Gastrocnemius medialis (tissue), 4 donors: ENCODE results near the gene GAS7. TPM values are rescaled to one million over a fixed set of nuclear protein-coding genes. Genes with fewer than 3 reads are reported as not detected.
A peak's percentile ranks its signal among the peaks of the same experiment; 100 is the strongest.

ENCODE experiments used
- ATAC-seq, 2 donors: fragments of 150-250 bp; one replicate each; pipeline ENCODE4 v1.9.1; 2016
- DNase-seq, 2 donors: peaks; one replicate each; pipeline ENCODE4 v3.0.0-alpha.2; 2019
- H3K27ac ChIP-seq, 4 donors: fragments of 200-600 bp; sonication (generic); 1 replicate in 1 of 4; 2 replicates in 3 of 4; pipeline ENCODE4 v1.5.1; 2016 to 2018; ENCODE audit warnings: mild to moderate bottlenecking in 2 of 4, moderate library complexity in 1 of 4
- H3K27me3 ChIP-seq, 3 donors: fragments of 200-600 bp; sonication (generic) in 2 of 3; 1 replicate in 1 of 3; 2 replicates in 2 of 3; pipeline versions ENCODE4 v1.5.1 to v1.6.0; 2016 to 2019; ENCODE audit warnings: mild to moderate bottlenecking in 1 of 3, moderate library complexity in 1 of 3
- H3K36me3 ChIP-seq, 2 donors: fragments of 200-600 bp; sonication (generic) in 1 of 2; one replicate each; pipeline ENCODE4 v1.5.1; 2017 to 2018
- H3K4me1 ChIP-seq, 2 donors: fragments of 200-600 bp; sonication (generic) in 1 of 2; one replicate each; pipeline ENCODE4 v1.5.1; 2016 to 2017; ENCODE audit warnings: mild to moderate bottlenecking in 2 of 2
- H3K4me3 ChIP-seq, 4 donors: fragments of 200-600 bp; sonication (generic) in 3 of 4; 1 replicate in 1 of 4; 2 replicates in 3 of 4; pipeline ENCODE4 v1.5.1; 2016 to 2019; ENCODE audit warnings: mild to moderate bottlenecking in 2 of 4
- H3K9me3 ChIP-seq, 3 donors: fragments of 200-600 bp; sonication (generic) in 2 of 3; 1 replicate in 1 of 3; 2 replicates in 2 of 3; pipeline ENCODE4 v1.5.1; 2016 to 2019
- CTCF ChIP-seq, 5 experiments: fragments of 450-650 bp in 3 of 5; fragments of 200-600 bp in 2 of 5; sonication (generic) in 2 of 5; IDR thresholded peaks in 4 of 5; conservative IDR thresholded peaks in 1 of 5; 1 replicate in 4 of 5; 2 replicates in 1 of 5; pipeline ENCODE4 v1.5.1; 2016 to 2019; ENCODE audit warnings: antibody characterized with exemption in 5 of 5, mild to moderate bottlenecking in 3 of 5, moderate library complexity in 3 of 5
- POLR2A ChIP-seq, 2 donors: fragments of 450-650 bp; IDR thresholded peaks; one replicate each; pipeline ENCODE4 v1.6.1; 2017; ENCODE audit warnings: antibody characterized with exemption in 2 of 2, mild to moderate bottlenecking in 2 of 2, moderate library complexity in 2 of 2
- in situ Hi-C, 4 donors: fragments of 200-750 bp; cut with MboI; loops; one replicate each; pipeline versions ENCODE4 v1.15.0 to v1.8.0; 2017; ENCODE audit warnings: low sequenced_read_pairs in 4 of 4
- intact Hi-C: fragments of 100-400 bp; cut with DNase I; formaldehyde crosslinking; loops from one replicate; pipeline ENCODE4 v1.15.1; 2023; ENCODE audit warnings: low total_unique reads
- total RNA-seq, 4 donors: library from RNA; depleted of rRNA; stranded (reverse); fragments of >200 nt; gene quantifications; one replicate each; pipeline versions ENCODE4 v1.1.0 to v1.2.3, GENCODE V29; 2016

GAS7 gene
- total RNA-seq, 4 donors from 2014 or later: 5.8 to 7.1 (median 6.1) TPM

GRCh38 chr17:9994761-9995160 lies 203.6 kb downstream of the GAS7 start:
- no peak overlapping the region for H3K4me3 ChIP-seq
- no peaks in the 10 kb centered on the region for H3K4me1 ChIP-seq
- DNase-seq (no peak), ATAC-seq (no peak)
- in situ Hi-C loops (no loop called here), intact Hi-C loops (no loop called here)
- no peaks in the 10 kb centered on the region for H3K36me3 ChIP-seq
- no peaks in the 10 kb centered on the region for H3K27me3 ChIP-seq
- no peaks in the 10 kb centered on the region for H3K9me3 ChIP-seq
- H3K27ac ChIP-seq: no peak overlapping the region
- TF ChIP-seq CTCF (IDR thresholded peaks at IDR 0.05 in 4 of 5, conservative IDR thresholded peaks at IDR 0.05 in 1 of 5) (no peak), POLR2A (IDR thresholded peaks at IDR 0.05) (no peak)

- Histone ChIP-seq H3K27ac (no peak overlapping the region), H3K36me3 (no peaks in the 10 kb centered on the region), H3K9me3 (no peaks in the 10 kb centered on the region), H3K27me3 (no peaks in the 10 kb centered on the region), H3K4me1 (no peaks in the 10 kb centered on the region), H3K4me3 (no peak overlapping the region)
- ATAC-seq: peak in 1 of 2 donors; percentile 18
- intact Hi-C loops (no loop called here), in situ Hi-C loops (no loop called here)
- peak in 1 of 2 donors; percentile 21 for DNase-seq
- TF ChIP-seq CTCF (IDR thresholded peaks at IDR 0.05 in 4 of 5, conservative IDR thresholded peaks at IDR 0.05 in 1 of 5) (no peak), POLR2A (IDR thresholded peaks at IDR 0.05) (no peak)
These were observed 206.6 kb downstream of the GAS7 start for GRCh38 chr17:9991796-9992195.

GRCh38 chr17:9991351-9991750 lies 207.1 kb downstream of the GAS7 start:
- in situ Hi-C loops: no loop called here
- DNase-seq (no peak), ATAC-seq (no peak)
- H3K9me3 ChIP-seq: no peaks in the 10 kb centered on the region
- H3K36me3 ChIP-seq: no peaks in the 10 kb centered on the region
- intact Hi-C loops: no loop called here
- TF ChIP-seq POLR2A (IDR thresholded peaks at IDR 0.05): no peak
- TF ChIP-seq CTCF (IDR thresholded peaks at IDR 0.05 in 4 of 5, conservative IDR thresholded peaks at IDR 0.05 in 1 of 5): no peak
- H3K4me1 ChIP-seq: no peaks in the 10 kb centered on the region
- H3K4me3 ChIP-seq: no peak overlapping the region
- no peak overlapping the region for H3K27ac ChIP-seq
- no peaks in the 10 kb centered on the region for H3K27me3 ChIP-seq

GRCh38 chr17:9987779-9988585 lies 210.4 kb downstream of the GAS7 start:
- DNase-seq: no peak
- H3K4me1 ChIP-seq: no peaks in the 10 kb centered on the region
- intact Hi-C loops (no loop called here), in situ Hi-C loops (no loop called here)
- H3K27me3 ChIP-seq: no peaks in the 10 kb centered on the region
- H3K36me3 ChIP-seq: no peaks in the 10 kb centered on the region
- H3K9me3 ChIP-seq: no peaks in the 10 kb centered on the region
- H3K27ac ChIP-seq: no peak overlapping the region
- H3K4me3 ChIP-seq: no peak overlapping the region
- ATAC-seq: no peak
- TF ChIP-seq CTCF (IDR thresholded peaks at IDR 0.05 in 4 of 5, conservative IDR thresholded peaks at IDR 0.05 in 1 of 5) (peak in 4 of 5 experiments; percentile 16 to 58 (median 48)), POLR2A (IDR thresholded peaks at IDR 0.05) (no peak)
